GM13977 (cell line): ENCODE measurements around the gene USO1.

Experiments used
- DNase-seq: peaks from one replicate; pipeline ENCODE4 v3.0.0; 2012; ENCODE audit warnings: low spot score
- in situ Hi-C: fragments of 300-500 bp; cut with MboI; formaldehyde crosslinking; loops from one replicate; pipeline ENCODE4 v1.12.0; 2022; ENCODE audit warnings: low sequenced_read_pairs, low pct_unique_long_range_greater_than_20kb, mixed read lengths, inconsistent platforms; ENCODE audit not compliant: unreplicated experiment
- TF ChIP-seq, protein P1 (sequence below): IDR thresholded peaks from 2 replicates; pipeline ENCODE4 v1.5.1; 2012; ENCODE audit warnings: mild to moderate bottlenecking, control low read depth; ENCODE audit not compliant: insufficient read depth; ENCODE audit errors: extremely low read depth, missing control alignments

USO1 gene

GRCh38 chr4:75736862-75737261 lies 12.5 kb downstream of the USO1 start:
- no peak for DNase-seq
- TF ChIP-seq, protein P1, sequence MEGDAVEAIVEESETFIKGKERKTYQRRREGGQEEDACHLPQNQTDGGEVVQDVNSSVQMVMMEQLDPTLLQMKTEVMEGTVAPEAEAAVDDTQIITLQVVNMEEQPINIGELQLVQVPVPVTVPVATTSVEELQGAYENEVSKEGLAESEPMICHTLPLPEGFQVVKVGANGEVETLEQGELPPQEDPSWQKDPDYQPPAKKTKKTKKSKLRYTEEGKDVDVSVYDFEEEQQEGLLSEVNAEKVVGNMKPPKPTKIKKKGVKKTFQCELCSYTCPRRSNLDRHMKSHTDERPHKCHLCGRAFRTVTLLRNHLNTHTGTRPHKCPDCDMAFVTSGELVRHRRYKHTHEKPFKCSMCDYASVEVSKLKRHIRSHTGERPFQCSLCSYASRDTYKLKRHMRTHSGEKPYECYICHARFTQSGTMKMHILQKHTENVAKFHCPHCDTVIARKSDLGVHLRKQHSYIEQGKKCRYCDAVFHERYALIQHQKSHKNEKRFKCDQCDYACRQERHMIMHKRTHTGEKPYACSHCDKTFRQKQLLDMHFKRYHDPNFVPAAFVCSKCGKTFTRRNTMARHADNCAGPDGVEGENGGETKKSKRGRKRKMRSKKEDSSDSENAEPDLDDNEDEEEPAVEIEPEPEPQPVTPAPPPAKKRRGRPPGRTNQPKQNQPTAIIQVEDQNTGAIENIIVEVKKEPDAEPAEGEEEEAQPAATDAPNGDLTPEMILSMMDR, result no peak
- in situ Hi-C loops, result no loop called here

DNA sequence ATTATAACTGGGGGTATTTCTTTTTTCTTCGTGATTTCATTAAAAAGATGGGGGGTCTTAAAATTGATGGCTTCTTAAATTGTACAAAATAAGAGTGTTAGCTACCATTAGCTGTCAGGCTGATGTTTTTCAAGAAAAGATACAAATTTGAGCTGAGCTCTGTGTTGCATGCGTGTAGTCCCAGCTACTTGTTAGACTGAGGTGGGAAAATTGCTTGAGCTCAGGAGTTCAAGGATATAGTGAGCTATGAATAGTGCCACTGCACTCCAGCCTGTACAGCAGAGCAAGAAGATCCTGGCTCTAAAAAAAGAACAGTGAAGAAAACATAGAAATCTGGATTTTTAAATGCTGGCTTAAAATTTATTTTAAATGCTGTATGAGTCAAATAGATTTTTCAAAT lies 13.0 kb downstream of the USO1 start:
- in situ Hi-C loops, result no loop called here
- TF ChIP-seq, protein P1, result no peak
- no peak for DNase-seq

- in situ Hi-C loops, result no loop called here
Measured at GRCh38 chr4:75741027-75741426, 16.6 kb downstream of the USO1 start.

DNA sequence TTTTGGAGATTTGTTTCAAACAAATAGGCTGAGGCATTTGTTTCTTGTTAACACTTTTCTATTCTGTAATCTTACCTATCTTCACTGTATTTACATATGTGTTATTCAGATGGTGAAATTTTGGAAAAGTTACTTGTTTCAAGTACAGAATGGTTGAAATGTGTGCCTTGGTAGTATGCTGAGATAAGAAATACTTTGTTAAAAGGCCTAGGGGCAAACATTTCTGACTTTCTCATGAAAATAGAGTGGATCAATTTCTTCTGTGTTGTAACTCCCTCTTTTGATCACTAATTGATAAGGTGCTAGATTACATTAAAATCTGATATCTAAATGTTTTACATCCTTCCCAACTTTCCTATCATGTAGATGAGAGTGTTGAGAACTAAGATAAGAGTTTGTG lies 18.1 kb downstream of the USO1 start:
- in situ Hi-C loops, result no loop called here

More at GRCh38 chr4:75741027-75741426, 16.6 kb downstream of the USO1 start:
- DNase-seq, result no peak
- TF ChIP-seq, protein P1, result no peak

GRCh38 chr4:75745161-75745560 lies 20.8 kb downstream of the USO1 start:
- TF ChIP-seq, protein P1, result no peak
- in situ Hi-C loops, result no loop called here
- DNase-seq, result no peak

More for the DNA sequence above, 18.1 kb downstream of the USO1 start:
- TF ChIP-seq, protein P1, result no peak
- no peak for DNase-seq

DNA sequence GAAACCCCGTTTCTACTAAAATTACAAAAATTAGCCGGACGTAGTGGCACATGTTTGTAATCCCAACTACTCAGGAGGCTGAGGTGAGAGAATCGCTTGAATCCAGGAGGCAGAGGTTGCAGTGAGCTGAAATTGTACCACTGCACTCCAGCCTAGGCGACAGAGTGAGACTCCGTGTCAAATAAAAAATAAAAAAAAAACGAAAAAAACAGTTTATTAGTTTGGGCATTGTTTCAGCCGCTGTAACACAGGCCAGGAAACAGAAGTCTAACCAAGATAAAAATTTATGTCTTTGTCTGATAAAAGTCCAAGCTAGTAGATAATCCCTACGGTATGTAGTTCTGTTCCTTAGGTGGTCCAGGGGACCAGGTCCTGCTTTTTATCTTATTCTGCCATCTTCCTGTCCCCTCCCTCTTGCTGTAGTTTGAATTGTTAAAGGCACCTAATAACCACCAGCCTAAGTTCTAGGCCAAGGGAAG lies 21.4 kb downstream of the USO1 start:
- DNase-seq, result no peak
- in situ Hi-C loops, result no loop called here
- TF ChIP-seq, protein P1, result no peak

GRCh38 chr4:75752637-75753036 lies 28.3 kb downstream of the USO1 start:
- in situ Hi-C loops, result no loop called here

More at GRCh38 chr4:75752637-75753036, 28.3 kb downstream of the USO1 start:
- TF ChIP-seq, protein P1, result no peak
- no peak for DNase-seq
